MM.1S (cell line): ENCODE measurements around the gene HMX2.
"Not testable (repeated sequence)": the region's sequence is repeated elsewhere in the genome, so short reads cannot be mapped to it uniquely, and the experiment has no call there.

Source experiments
- DNase-seq: peaks from one replicate; pipeline ENCODE4 v3.0.0-alpha.2; 2015
- H2AFZ ChIP-seq: fragments of 300-600 bp; sonication (generic); 2 replicates; pipeline ENCODE4 v1.6.0; 2016; ENCODE audit warnings: antibody characterized with exemption, low read length
- H3F3A ChIP-seq: fragments of 300-600 bp; sonication (generic); 2 replicates; pipeline ENCODE4 v1.6.1; 2016; ENCODE audit warnings: mild to moderate bottlenecking, antibody characterized with exemption, low read length, moderate library complexity, mixed read lengths; ENCODE audit not compliant: insufficient read depth
- H3K27ac ChIP-seq: fragments of 300-600 bp; sonication (generic); 2 replicates; pipeline ENCODE4 v1.5.1; 2016; ENCODE audit warnings: mild to moderate bottlenecking, low read length
- H3K27me3 ChIP-seq: fragments of 300-600 bp; sonication (generic); replicated peaks from 2 replicates; pipeline ENCODE4 v1.6.0; 2016; ENCODE audit warnings: low read length; ENCODE audit not compliant: insufficient read depth
- H3K36me3 ChIP-seq: fragments of 300-600 bp; sonication (generic); replicated peaks from 2 replicates; pipeline ENCODE4 v1.6.1; 2016; ENCODE audit warnings: mild to moderate bottlenecking, low read length, mixed read lengths; ENCODE audit not compliant: insufficient read depth
- H3K4me1 ChIP-seq: fragments of 300-600 bp; sonication (generic); 2 replicates; pipeline ENCODE4 v1.6.1; 2016; ENCODE audit warnings: low read length, mixed read lengths
- H3K4me2 ChIP-seq: fragments of 300-600 bp; sonication (generic); 2 replicates; pipeline ENCODE4 v1.6.0; 2016; ENCODE audit warnings: low read depth, low read length
- H3K4me3 ChIP-seq: fragments of 300-600 bp; sonication (generic); 2 replicates; pipeline ENCODE4 v1.5.1; 2016; ENCODE audit warnings: low read length, mixed read lengths
- H3K79me2 ChIP-seq: fragments of 300-600 bp; sonication (generic); 2 replicates; pipeline ENCODE4 v1.6.1; 2016; ENCODE audit warnings: mixed run types, low read length, mixed read lengths
- H3K9ac ChIP-seq: fragments of 300-600 bp; sonication (generic); 2 replicates; pipeline ENCODE4 v1.6.1; 2016; ENCODE audit warnings: low read length, mixed read lengths
- H3K9me2 ChIP-seq: fragments of 300-600 bp; sonication (generic); replicated peaks from 2 replicates; pipeline ENCODE4 v1.6.1; 2016; ENCODE audit warnings: mild to moderate bottlenecking, low read length, mixed read lengths; ENCODE audit not compliant: insufficient read depth
- H3K9me3 ChIP-seq: fragments of 300-600 bp; sonication (generic); replicated peaks from 2 replicates; pipeline ENCODE4 v1.6.1; 2016; ENCODE audit warnings: mild to moderate bottlenecking, low read length, mixed read lengths; ENCODE audit not compliant: insufficient read depth
- H4K20me1 ChIP-seq: fragments of 300-600 bp; sonication (generic); 2 replicates; pipeline ENCODE4 v1.6.1; 2016; ENCODE audit warnings: mild to moderate bottlenecking, low read length, moderate library complexity, mixed read lengths; ENCODE audit not compliant: insufficient read depth
- CTCF ChIP-seq: fragments of 300-600 bp; sonication (generic); IDR thresholded peaks from 2 replicates; pipeline ENCODE4 v1.5.1; 2016; ENCODE audit warnings: antibody characterized with exemption, low read length, mixed read lengths
- EZH2 ChIP-seq: fragments of 300-600 bp; sonication (generic); optimal IDR thresholded peaks from 2 replicates; pipeline ENCODE3; 2017; ENCODE audit warnings: low read depth, mild to moderate bottlenecking, antibody characterized with exemption, low read length, mixed read lengths
- EZH2phosphoT487 ChIP-seq: fragments of 300-600 bp; sonication (generic); IDR thresholded peaks from 2 replicates; pipeline ENCODE4 v1.6.1; 2018; ENCODE audit warnings: antibody characterized with exemption, low read length

HMX2 gene

GRCh38 chr10:123175389-123176387 is 27.8 kb downstream of the HMX2 start:
- Histone ChIP-seq H3K9me2 (no peaks in the 10 kb centered on the region), H3F3A (no peaks in the 10 kb centered on the region; the same call in 1 of the 2 replicates), H3K27ac (no peak overlapping the region), H3K79me2 (peaks cover 21% of the 10 kb centered on the region; the same call in 1 of the 2 replicates), H3K4me1 (no peaks in the 10 kb centered on the region), H3K4me2 (no peak overlapping the region), H2AFZ (no peak overlapping the region), H3K27me3 (no peaks in the 10 kb centered on the region), H3K9me3 (no peaks in the 10 kb centered on the region), H4K20me1 (peaks cover 3% of the 10 kb centered on the region; the same call in 1 of the 2 replicates), H3K9ac (no peak overlapping the region), H3K36me3 (no peaks in the 10 kb centered on the region), H3K4me3 (no peak overlapping the region)
- TF ChIP-seq EZH2phosphoT487 (no peak), EZH2 (no peak), CTCF (no peak)
- no peak for DNase-seq

- not testable (repeated sequence) for H3K27me3 ChIP-seq, H3K9me2 ChIP-seq, DNase-seq, H4K20me1 ChIP-seq, H3K9ac ChIP-seq, H3K4me3 ChIP-seq, H3F3A ChIP-seq, H3K36me3 ChIP-seq, H3K4me1 ChIP-seq, H2AFZ ChIP-seq, H3K4me2 ChIP-seq, H3K9me3 ChIP-seq, H3K27ac ChIP-seq
- peaks cover 12% of the 10 kb centered on the region; the same call in 1 of the 2 replicates for H3K79me2 ChIP-seq
Measured at GRCh38 chr10:123178390-123178789, 30.5 kb downstream of the HMX2 start.

- H3K4me2 ChIP-seq, result no peak overlapping the region
- TF ChIP-seq EZH2 (no peak), CTCF (no peak), EZH2phosphoT487 (no peak)
- no peaks in the 10 kb centered on the region for H3K9me2 ChIP-seq
- H3K27me3 ChIP-seq, result no peaks in the 10 kb centered on the region
- H3K36me3 ChIP-seq, result no peaks in the 10 kb centered on the region
- no peaks in the 10 kb centered on the region; the same call in 1 of the 2 replicates for H3K9me3 ChIP-seq
- H3K27ac ChIP-seq, result no peak overlapping the region
- no peaks in the 10 kb centered on the region for H3F3A ChIP-seq
- no peaks in the 10 kb centered on the region for H3K79me2 ChIP-seq
- H3K9ac ChIP-seq, result no peak overlapping the region
- no peak overlapping the region for H2AFZ ChIP-seq
- DNase-seq, result no peak
- H4K20me1 ChIP-seq, result no peaks in the 10 kb centered on the region
- H3K4me3 ChIP-seq, result no peak overlapping the region
- no peaks in the 10 kb centered on the region for H3K4me1 ChIP-seq
Measured at GRCh38 chr10:123180101-123181090, 32.5 kb downstream of the HMX2 start.
